GM19328 (cell line): Measurements from ENCODE around the gene STMN1.

Experiments used
- ATAC-seq: cut with Tn5 transposase; IDR thresholded peaks from one replicate; pipeline ENCODE4 v1.9.1; 2021; ENCODE audit warnings: mild to moderate bottlenecking, moderate library complexity; ENCODE audit not compliant: unreplicated experiment

The STMN1 gene

GRCh38 chr1:25871704-25872494 is 34.3 kb downstream of the STMN1 start:
- ATAC-seq: no peak

- ATAC-seq: no peak
Measured at GRCh38 chr1:25871086-25871703, 35.0 kb downstream of the STMN1 start.

- ATAC-seq: no peak
Measured at GRCh38 chr1:25870614-25871013, 35.6 kb downstream of the STMN1 start.

GRCh38 chr1:25869909-25870606 is 36.2 kb downstream of the STMN1 start:
- no peak for ATAC-seq

- ATAC-seq: no peak
Measured at GRCh38 chr1:25867210-25867991, 38.8 kb downstream of the STMN1 start.

- ATAC-seq: no peak
Measured at GRCh38 chr1:25866288-25866687, 39.9 kb downstream of the STMN1 start.

- ATAC-seq: no peak
Measured at GRCh38 chr1:25864434-25864833, 41.8 kb downstream of the STMN1 start.

GRCh38 chr1:25863486-25864262 is 42.5 kb downstream of the STMN1 start:
- ATAC-seq: no peak

- ATAC-seq: no peak
Measured at GRCh38 chr1:25862785-25863485, 43.3 kb downstream of the STMN1 start.

- no peak for ATAC-seq
Measured at GRCh38 chr1:25861316-25862286, 44.6 kb downstream of the STMN1 start.

- ATAC-seq: peak; percentile 77
Measured at GRCh38 chr1:25858906-25859789, 47.1 kb downstream of the STMN1 start, which contains the start of gene AUNIP. Gene AUNIP (minus strand): TSS chr1:25859457. CDS start chr1:25859357, 100 bp downstream.

- ATAC-seq: no peak
Measured at GRCh38 chr1:25858494-25858893, 47.7 kb downstream of the STMN1 start.

- no peak for ATAC-seq
Measured at GRCh38 chr1:25856856-25857255, 49.4 kb downstream of the STMN1 start.

- no peak for ATAC-seq
Measured at GRCh38 chr1:25854554-25854953, 51.7 kb downstream of the STMN1 start.
